Activated B cell treated with CpG ODN at 0.5 μM for 24 hours (primary cell): Measurements from ENCODE around the gene NR3C2. TPM values are rescaled to one million over a fixed set of nuclear protein-coding genes. Genes with fewer than 3 reads are reported as not detected.

Experiments
- ATAC-seq: fragments of 200-7000 bp; cut with Tn5 transposase; one replicate; pipeline ENCODE4 v1.10.0; 2021; ENCODE audit warnings: low read depth, mild to moderate bottlenecking, moderate library complexity
- CTCF ChIA-PET: fragments of 350-600 bp; sonication (Branson Sonifier 250); formaldehyde crosslinking; loops from one replicate; lab custom pipeline; 2021; ENCODE audit warnings: antibody characterized with exemption; lab: Charles Lee
- POLR2A ChIA-PET: fragments of 350-600 bp; sonication (Branson Sonifier 250); formaldehyde crosslinking; loops from one replicate; lab custom pipeline; 2021; ENCODE audit warnings: antibody characterized with exemption; lab: Charles Lee
- DNase-seq: peaks from one replicate; pipeline ENCODE4 v3.0.0; 2022
- H3K27ac Mint-ChIP-seq: one replicate; pipeline ENCODE4 v1.8.0; 2020; ENCODE audit warnings: mixed read lengths
- H3K27me3 Mint-ChIP-seq: one replicate; pipeline ENCODE4 v1.8.0; 2021; ENCODE audit warnings: mixed read lengths
- H3K36me3 Mint-ChIP-seq: one replicate; pipeline ENCODE4 v1.8.0; 2021; ENCODE audit warnings: low read depth, mixed read lengths
- H3K4me1 Mint-ChIP-seq: one replicate; pipeline ENCODE4 v1.8.0; 2021; ENCODE audit warnings: mixed read lengths
- H3K4me3 Mint-ChIP-seq: one replicate; pipeline ENCODE4 v1.8.0; 2020; ENCODE audit warnings: mild to moderate bottlenecking, mixed read lengths
- H3K9me3 Mint-ChIP-seq: one replicate; pipeline ENCODE4 v1.8.0; 2020; ENCODE audit warnings: mixed read lengths
- intact Hi-C: fragments of 100-400 bp; cut with micrococcal nuclease; formaldehyde crosslinking; loops from one replicate; pipeline ENCODE4 v1.15.1; 2024
- total RNA-seq: library from RNA; stranded (reverse); gene quantifications from 2 replicates; pipeline ENCODE4 v1.2.3, GENCODE V29; 2022
- TF ChIP-seq, protein P1 (sequence below): fragments of 200-600 bp; IDR thresholded peaks from one replicate; pipeline ENCODE4 v1.8.0; 2022; ENCODE audit warnings: antibody characterized with exemption, mild to moderate bottlenecking

The NR3C2 gene
- total RNA-seq, 1 donor from 2014 or later, result 4.5 TPM

DNA sequence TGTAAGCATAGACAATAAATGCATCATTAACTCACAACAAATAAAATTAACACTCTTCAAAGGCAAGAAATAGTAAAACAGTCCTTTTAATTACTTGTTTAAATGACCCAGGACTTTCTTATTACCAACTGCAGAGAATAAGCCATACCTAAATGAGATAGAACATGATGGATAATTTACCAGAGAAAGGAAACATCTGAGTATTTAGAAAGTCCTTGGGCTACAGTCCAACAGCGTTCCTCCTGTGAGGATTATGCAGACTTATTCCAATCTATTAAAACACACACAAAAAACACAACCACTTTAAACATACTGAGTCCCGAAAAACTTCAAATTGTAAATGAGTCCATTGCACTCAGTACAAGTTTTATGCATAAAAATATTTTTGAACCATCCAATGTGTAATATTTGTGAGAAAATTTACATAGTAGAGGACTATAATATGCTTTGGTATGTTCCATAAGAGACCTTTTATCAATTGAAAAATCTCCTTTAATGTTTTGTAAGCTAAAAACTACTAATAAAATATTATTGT is 129.2 kb downstream of the NR3C2 start:
- intact Hi-C loops, result no loop called here
- CTCF ChIA-PET, result no interaction called here
- Mint-ChIP-seq H3K36me3 (no peaks in the 10 kb centered on the region), H3K27me3 (no peaks in the 10 kb centered on the region), H3K27ac (no peak overlapping the region), H3K4me3 (no peak overlapping the region), H3K4me1 (no peaks in the 10 kb centered on the region), H3K9me3 (no peaks in the 10 kb centered on the region)
- DNase-seq, result no peak
- POLR2A ChIA-PET, result no interaction called here
- TF ChIP-seq, protein P1, sequence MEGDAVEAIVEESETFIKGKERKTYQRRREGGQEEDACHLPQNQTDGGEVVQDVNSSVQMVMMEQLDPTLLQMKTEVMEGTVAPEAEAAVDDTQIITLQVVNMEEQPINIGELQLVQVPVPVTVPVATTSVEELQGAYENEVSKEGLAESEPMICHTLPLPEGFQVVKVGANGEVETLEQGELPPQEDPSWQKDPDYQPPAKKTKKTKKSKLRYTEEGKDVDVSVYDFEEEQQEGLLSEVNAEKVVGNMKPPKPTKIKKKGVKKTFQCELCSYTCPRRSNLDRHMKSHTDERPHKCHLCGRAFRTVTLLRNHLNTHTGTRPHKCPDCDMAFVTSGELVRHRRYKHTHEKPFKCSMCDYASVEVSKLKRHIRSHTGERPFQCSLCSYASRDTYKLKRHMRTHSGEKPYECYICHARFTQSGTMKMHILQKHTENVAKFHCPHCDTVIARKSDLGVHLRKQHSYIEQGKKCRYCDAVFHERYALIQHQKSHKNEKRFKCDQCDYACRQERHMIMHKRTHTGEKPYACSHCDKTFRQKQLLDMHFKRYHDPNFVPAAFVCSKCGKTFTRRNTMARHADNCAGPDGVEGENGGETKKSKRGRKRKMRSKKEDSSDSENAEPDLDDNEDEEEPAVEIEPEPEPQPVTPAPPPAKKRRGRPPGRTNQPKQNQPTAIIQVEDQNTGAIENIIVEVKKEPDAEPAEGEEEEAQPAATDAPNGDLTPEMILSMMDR, result no peak
- ATAC-seq, result no peak

GRCh38 chr4:148311526-148311925 is 130.7 kb downstream of the NR3C2 start:
- H3K36me3 Mint-ChIP-seq, result no peaks in the 10 kb centered on the region

DNA sequence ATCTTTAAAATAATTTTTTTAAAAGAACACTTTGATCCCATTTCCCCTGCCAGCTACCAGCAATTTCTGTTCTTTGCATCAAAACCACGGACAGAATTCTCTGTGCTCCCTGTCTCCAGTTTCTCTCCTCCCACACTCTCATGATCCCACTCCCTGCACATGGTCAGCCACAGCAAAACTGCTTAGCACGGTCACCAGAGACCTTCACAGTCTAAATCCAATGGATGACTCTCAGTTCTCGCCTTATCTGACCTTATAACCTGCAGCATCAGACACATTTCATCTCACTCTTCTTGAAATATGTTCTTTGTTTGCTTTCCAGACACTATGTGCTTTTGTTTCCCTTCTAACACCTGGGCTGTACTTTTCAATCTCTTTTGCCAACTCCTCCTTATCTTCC is 131.5 kb downstream of the NR3C2 start:
- ATAC-seq (no peak), DNase-seq (no peak)
- intact Hi-C loops, result no loop called here
- Mint-ChIP-seq H3K27me3 (no peaks in the 10 kb centered on the region), H3K36me3 (no peaks in the 10 kb centered on the region), H3K4me1 (no peaks in the 10 kb centered on the region), H3K4me3 (no peak overlapping the region), H3K9me3 (no peaks in the 10 kb centered on the region), H3K27ac (no peak overlapping the region)
- CTCF ChIA-PET, result no interaction called here
- POLR2A ChIA-PET, result no interaction called here
- TF ChIP-seq, protein P1, result no peak

More at GRCh38 chr4:148311526-148311925, 130.7 kb downstream of the NR3C2 start:
- intact Hi-C loops, result no loop called here
- DNase-seq (no peak), ATAC-seq (no peak)
- ChIA-PET CTCF (no interaction called here), POLR2A (no interaction called here)
- no peaks in the 10 kb centered on the region for H3K27me3 Mint-ChIP-seq
- H3K4me1 Mint-ChIP-seq, result no peaks in the 10 kb centered on the region
- TF ChIP-seq, protein P1, result no peak
- H3K27ac Mint-ChIP-seq, result no peak overlapping the region
- no peak overlapping the region for H3K4me3 Mint-ChIP-seq
- H3K9me3 Mint-ChIP-seq, result no peaks in the 10 kb centered on the region

DNA sequence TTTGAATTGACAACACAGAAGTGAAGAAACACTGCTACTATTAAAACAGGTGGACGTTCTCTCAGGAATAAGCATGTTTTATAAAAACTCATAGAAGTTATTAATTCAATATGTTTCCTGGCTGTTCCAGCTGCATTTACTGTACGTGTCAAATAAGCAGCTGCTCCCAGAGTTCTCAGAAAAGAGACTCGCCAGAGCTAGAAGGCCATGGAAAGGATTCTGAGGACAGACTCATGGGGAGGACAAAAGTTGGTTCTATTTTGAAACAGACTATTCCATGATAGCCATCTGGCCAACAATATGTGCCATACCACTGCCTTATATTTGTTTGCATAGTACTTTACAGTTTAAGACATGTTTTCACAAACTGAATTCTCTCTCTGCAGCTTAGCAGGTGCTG is 136.5 kb downstream of the NR3C2 start:
- TF ChIP-seq, protein P1, result no peak
- intact Hi-C loops, result no loop called here
- no peak overlapping the region for H3K27ac Mint-ChIP-seq
- POLR2A ChIA-PET, result no interaction called here
- peaks cover 4% of the 10 kb centered on the region for H3K9me3 Mint-ChIP-seq
- H3K27me3 Mint-ChIP-seq, result no peaks in the 10 kb centered on the region
- DNase-seq (no peak), ATAC-seq (no peak)
- peaks cover 2% of the 10 kb centered on the region for H3K36me3 Mint-ChIP-seq
- no peak overlapping the region for H3K4me3 Mint-ChIP-seq
- CTCF ChIA-PET, result no interaction called here
- H3K4me1 Mint-ChIP-seq, result no peaks in the 10 kb centered on the region

DNA sequence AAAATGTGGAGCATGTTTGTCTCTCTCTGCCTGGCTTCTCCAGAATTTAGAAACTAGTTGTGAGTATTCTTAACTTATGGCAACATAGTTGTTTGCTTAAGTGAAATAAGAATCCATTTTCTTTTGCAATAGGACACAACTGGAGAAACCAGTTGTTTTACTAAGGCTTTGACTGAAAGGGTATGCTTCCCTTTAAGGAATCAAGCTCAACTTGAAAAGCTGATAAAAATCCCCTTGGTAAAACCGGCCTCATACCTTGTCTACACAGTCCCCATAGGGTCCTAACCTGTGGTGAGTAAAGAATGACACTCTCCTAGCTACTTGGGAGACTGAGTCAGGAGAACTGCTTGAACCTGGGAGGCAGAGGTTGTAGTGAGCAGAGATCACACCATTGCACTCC is 139.8 kb downstream of the NR3C2 start:
- DNase-seq (no peak), ATAC-seq (no peak)
- peaks cover 2% of the 10 kb centered on the region for H3K36me3 Mint-ChIP-seq
- intact Hi-C loops, result no loop called here
- TF ChIP-seq, protein P1, result no peak
- no peaks in the 10 kb centered on the region for H3K27me3 Mint-ChIP-seq
- H3K4me3 Mint-ChIP-seq, result no peak overlapping the region
- ChIA-PET POLR2A (no interaction called here), CTCF (no interaction called here)
- no peaks in the 10 kb centered on the region for H3K4me1 Mint-ChIP-seq
- peaks cover 6% of the 10 kb centered on the region for H3K9me3 Mint-ChIP-seq
- no peak overlapping the region for H3K27ac Mint-ChIP-seq
